Epithelial cell of proximal tubule (primary cell): ENCODE data around the gene MIPOL1. TPM values are rescaled to one million over a fixed set of nuclear protein-coding genes. Genes with fewer than 3 reads are reported as not detected.

Source experiments
- DNase-seq: peaks from one replicate; pipeline ENCODE4 v3.0.0-alpha.2; 2011; ENCODE audit warnings: low read depth
- H3K4me3 ChIP-seq: 2 replicates; pipeline ENCODE4 v1.5.1; 2011; ENCODE audit warnings: low read depth, mild to moderate bottlenecking, low read length
- total RNA-seq: library from RNA; depleted of rRNA; stranded (reverse); fragments of >200 nt; gene quantifications from 2 replicates; pipeline ENCODE4 v1.2.3, GENCODE V29; 2015
- TF ChIP-seq, protein P1 (sequence below): conservative IDR thresholded peaks from 2 replicates; pipeline ENCODE4 v1.5.1; 2012; ENCODE audit warnings: low read depth, mild to moderate bottlenecking, low read length

MIPOL1 gene
- total RNA-seq, 1 donor from 2014 or later = 5.7 TPM

DNA sequence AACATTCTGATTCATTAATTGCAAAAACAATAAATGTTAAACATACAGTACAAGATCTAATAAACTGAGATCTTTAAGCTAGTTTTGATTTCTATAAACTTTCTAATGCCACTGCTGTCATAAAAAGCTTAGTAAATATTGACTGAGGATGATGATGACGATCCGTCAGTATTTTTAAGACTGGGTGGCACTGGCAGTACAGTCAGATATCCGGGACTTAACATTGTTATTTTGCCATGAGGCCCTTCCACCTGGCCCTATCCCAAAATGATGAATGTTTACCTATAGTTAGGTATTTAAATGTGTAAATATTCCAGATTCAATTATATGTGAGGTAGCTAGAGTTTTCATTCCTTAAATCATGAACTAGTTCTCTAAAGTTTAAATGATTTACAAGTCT lies 238.8 kb downstream of the MIPOL1 start:
- no peak for DNase-seq
- H3K4me3 ChIP-seq = no peak overlapping the region
- TF ChIP-seq, protein P1, sequence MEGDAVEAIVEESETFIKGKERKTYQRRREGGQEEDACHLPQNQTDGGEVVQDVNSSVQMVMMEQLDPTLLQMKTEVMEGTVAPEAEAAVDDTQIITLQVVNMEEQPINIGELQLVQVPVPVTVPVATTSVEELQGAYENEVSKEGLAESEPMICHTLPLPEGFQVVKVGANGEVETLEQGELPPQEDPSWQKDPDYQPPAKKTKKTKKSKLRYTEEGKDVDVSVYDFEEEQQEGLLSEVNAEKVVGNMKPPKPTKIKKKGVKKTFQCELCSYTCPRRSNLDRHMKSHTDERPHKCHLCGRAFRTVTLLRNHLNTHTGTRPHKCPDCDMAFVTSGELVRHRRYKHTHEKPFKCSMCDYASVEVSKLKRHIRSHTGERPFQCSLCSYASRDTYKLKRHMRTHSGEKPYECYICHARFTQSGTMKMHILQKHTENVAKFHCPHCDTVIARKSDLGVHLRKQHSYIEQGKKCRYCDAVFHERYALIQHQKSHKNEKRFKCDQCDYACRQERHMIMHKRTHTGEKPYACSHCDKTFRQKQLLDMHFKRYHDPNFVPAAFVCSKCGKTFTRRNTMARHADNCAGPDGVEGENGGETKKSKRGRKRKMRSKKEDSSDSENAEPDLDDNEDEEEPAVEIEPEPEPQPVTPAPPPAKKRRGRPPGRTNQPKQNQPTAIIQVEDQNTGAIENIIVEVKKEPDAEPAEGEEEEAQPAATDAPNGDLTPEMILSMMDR = no peak

DNA sequence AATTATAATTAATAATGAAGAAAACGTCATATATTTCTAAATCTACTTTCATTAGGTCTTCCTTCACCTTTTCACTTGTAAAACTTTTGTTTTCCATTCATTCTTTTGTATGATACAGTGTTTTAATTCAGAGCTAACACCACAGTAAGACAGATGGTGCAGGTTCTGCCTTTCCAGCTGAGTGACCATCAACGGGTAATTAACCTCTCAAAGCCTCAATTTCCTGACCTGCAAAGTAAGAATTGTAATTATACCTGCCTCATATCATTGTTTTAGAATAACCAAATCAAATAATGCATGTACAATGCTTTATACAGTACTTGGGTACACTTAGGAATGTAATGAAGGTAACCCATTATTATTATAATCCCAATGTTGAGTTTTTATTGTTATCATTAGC lies 239.8 kb downstream of the MIPOL1 start:
- TF ChIP-seq, protein P1 = no peak
- no peak for DNase-seq
- no peak overlapping the region for H3K4me3 ChIP-seq

DNA sequence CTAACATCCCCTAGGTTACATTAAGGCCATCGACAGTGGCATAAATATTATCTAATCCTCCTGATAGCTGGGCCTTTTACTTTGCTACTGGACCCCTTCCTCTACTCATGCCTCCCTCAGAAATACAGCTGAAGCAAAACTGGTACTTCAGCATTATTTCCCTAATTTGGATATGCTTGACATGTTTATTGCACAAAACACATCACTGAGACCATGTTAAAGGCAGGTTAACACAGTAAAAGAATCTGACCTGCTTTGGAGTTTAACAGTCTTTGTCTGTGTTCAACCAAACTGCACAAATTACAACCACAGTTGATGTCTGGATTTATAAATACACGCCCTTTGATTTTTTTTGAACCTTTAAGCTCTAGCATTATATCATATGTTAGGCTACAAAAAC lies 240.7 kb downstream of the MIPOL1 start:
- no peak for DNase-seq
- TF ChIP-seq, protein P1 = no peak
- no peak overlapping the region for H3K4me3 ChIP-seq

DNA sequence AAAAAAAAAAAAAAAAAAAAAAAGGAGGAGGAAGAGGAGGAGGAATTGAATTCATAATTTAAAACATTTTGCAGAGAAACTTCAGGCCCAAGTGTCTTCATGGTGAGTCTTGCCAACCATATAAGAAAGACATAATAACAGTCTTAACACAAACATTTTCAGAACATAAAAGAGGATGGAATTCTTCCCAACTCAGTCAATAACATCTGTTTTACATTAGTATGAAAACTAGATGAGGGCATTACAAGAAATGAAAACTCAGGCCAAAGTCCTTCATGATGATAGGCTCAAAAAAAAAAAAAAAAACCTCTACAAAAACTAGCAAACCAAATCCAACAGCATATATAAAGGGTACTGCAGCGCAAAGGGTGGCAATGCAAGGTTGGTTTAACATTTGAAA lies 245.7 kb downstream of the MIPOL1 start:
- no peak for DNase-seq
- TF ChIP-seq, protein P1 = no peak
- no peak overlapping the region for H3K4me3 ChIP-seq

DNA sequence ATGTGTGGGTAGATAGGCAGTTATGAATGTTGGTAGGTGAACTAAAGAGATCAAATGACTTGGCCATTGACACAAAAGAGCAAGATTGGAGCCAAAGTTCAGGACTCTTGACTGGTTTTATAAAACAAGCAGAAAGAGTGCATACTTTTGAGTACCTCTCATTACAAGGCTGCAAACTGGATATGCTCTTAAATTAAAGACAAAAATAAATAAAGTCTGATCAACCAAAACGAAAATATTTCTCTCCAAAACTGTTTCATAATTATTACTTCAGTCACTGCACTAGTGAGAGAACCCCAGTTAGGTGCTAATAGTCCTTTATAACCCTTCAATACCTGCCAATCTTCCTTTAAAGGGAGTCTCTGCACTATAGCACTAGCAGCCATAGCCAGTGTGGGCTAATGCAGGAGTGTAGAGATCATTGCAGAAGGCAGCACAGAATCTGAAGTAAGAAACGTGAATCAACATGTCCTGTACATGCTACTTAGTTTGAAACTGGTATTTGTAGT lies 250.2 kb downstream of the MIPOL1 start:
- no peak overlapping the region for H3K4me3 ChIP-seq
- no peak for DNase-seq
- TF ChIP-seq, protein P1 = no peak

DNA sequence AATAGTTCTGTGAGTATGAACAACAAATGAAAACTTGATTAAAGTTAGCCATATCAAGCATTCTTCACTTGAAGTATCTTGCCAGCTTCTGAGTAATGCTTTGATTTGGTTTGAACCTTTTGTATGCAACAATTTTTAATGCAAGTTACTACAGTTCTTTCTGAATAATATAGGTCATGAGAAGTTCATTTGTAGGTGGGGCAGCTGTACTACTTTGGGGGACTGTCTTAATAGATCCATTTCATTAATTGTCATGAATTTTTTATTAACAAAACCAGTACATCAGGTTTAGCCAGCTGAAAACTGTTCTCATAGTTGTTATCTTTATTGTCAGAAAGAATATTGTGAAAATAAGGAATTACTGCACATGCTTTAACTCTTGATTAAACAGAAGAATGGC lies 254.6 kb downstream of the MIPOL1 start:
- H3K4me3 ChIP-seq = no peak overlapping the region
- no peak for DNase-seq
- TF ChIP-seq, protein P1 = no peak

DNA sequence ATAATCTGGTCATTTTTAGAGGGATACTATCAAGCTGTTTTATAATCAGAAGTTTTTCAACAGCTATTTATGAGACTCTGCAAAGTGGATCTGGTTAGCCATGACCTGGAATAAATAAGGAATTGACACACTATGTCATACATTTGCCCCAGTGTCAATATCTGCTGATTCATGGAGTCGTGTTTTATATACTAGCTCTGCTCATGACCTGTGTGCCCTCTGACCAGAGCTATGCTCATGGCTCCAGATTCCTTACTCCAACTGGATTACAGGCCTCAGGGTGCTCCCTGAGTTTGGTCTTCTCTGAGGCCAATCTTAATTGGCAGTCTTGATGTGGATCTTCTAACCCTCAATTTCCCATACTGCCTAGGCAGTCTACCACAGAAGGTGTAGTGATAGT lies 256.2 kb downstream of the MIPOL1 start:
- no peak for DNase-seq
- TF ChIP-seq, protein P1 = no peak

More for the DNA sequence above, 256.2 kb downstream of the MIPOL1 start:
- H3K4me3 ChIP-seq = no peak overlapping the region
